NCI-H2196 treated with DMSO at 0.1 percent for 48 hours (cell line): Measurements from ENCODE around the gene PAFAH1B1.
A peak's percentile ranks its signal among the peaks of the same experiment; 100 is the strongest.
"Not testable (repeated sequence)": the region's sequence is repeated elsewhere in the genome, so short reads cannot be mapped to it uniquely, and the experiment has no call there.

Experiments
- DNase-seq: peaks from one replicate; lab custom pipeline; 2025; ENCODE audit not compliant: unreplicated experiment; lab: John Stamatoyannopoulos, UW

PAFAH1B1 gene

DNA sequence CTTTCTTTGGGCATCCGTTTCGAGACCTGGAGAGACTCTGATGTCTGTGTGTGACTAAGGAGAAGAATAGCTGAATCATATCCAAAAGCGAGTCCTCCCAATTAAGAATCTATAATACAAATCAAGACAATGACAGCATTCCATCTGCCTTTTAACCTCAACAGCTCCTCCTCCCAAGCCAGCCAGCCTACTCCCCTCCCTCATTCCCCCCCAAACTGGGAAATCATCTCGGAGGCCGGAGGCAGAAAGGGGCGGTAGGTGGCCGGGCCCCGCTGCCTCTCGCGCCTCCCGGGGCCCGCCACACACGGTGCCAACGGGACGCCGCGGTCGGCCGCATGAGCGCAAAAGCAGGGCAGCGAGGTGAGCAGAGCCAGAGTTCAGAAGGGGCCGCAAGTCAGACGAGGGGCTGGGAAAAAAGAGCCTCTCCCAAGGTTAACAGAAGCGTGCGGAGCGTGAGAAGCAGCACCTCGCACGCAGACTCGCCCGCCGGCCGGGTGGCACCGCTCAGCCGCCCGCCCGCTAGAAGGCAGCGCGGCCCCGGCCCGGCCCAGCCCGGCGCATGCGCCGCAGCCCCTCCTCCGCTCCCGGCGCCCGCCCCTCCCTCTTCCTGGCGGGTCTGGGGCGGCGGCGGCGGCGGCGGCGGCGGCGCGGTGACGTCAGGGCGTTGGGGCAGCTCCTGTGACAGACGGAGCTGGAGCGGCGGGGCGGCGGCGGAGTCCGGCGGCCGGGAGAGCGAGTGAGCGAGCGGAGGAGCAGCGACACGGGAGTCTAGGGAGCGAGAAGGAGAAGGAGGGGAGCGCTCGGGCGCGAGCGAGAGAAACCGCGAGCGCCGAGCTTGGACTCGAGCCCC is at the start of gene PAFAH1B1:
Gene PAFAH1B1, plus strand, starts transcription at position 684 of the 850 bp plus-strand sequence. CDS start 44,635 bp downstream, outside the sequence.
- DNase-seq, result peak; percentile 54

DNA sequence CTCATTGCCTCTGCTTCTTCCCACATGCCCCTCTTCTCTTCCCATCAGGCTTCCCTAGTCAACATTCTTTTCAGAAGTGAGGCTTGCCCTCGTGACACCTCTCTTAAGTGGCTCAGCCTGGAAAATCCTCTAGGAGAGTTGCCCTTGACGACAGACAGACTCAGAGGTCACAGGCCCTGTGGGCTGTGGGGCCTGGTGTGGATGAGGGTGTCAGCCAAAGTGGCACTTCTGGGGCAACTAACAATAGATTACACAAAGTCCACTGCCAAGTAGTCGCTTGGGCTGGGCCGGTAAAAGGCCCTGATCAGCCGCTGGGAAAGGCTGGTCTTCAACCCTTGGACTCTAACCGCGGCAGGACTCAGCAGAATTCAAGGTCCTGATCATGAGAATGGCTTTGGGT is 48.1 kb upstream of the PAFAH1B1 start:
- no peak for DNase-seq

DNA sequence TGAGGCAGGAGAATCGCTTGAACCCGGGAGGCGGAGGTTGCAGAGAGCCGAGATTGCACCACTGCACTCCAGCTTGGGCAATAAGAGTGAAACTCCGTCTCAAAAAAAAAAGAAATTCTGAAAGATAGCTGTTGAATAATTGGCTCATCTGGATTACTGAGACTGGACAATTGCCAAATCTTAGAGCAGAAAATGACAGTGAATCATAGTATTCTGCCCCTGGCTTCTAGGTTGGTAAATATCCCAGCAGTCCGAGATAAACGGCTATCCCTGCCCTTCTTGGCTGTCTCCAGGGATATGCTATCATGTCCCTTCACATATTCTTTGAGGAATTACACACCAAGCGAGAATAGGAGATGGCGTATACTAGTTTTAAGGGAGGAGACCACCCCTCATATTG is 46.3 kb upstream of the PAFAH1B1 start:
- DNase-seq, result no peak

DNA sequence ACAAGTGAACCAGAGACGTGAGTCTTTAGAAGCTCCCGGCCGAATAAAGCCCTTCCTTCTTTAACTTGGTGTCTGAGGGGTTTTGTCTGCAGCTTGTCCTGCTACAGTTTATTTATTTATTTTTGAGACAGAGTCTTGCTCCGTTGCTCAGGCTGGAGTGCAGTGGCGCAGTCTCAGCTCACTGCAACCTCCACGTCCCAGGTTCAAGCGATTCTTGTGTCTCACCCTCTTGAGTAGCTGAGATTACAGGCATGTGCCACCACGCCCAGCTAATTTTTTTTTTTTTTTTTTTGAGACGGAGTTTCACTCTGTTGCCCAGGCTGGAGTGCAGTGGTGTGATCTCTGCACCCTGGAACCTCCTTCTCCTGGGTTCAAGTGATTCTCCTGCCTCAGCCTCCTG is 45.4 kb upstream of the PAFAH1B1 start:
- DNase-seq, result not testable (repeated sequence)

DNA sequence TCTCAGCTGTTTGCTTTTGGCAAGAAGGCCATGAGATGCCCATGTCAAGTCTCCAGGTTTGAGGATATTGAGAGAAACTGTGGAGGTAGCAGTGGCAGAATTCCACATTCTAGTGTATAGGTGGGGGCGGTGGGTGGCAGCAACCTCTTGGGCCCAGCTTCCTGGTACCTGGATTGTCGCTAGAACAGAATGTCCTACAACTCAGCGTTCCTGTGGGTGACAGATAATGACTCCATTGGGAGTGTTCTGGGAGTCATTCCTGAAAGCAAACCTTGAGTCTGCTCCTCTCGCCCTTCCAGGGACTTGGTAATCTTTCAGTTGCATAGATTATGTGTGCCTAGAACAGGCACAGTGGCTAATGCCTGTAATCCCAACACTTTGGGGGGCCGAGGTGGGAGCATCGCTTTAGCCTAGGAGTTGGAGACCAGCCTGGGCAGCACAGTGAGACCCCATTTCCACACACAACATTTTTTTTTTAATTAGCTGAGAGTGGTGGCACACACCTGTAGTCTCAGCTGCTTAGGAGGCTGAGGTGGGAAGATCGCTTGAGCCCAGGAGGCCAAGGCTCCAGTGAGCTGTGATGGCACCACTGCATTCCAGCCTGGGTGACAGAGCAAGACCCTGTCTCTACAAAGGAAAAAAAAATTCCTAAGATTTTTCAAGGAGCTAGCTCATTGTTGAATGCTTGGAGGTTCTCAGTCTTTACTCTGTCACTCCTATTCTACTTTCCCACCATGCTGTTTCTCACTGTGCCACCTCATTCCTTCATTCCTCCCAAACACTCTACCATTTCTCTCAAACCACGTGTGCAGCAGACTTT is 43.9 kb upstream of the PAFAH1B1 start:
- DNase-seq, result no peak

DNA sequence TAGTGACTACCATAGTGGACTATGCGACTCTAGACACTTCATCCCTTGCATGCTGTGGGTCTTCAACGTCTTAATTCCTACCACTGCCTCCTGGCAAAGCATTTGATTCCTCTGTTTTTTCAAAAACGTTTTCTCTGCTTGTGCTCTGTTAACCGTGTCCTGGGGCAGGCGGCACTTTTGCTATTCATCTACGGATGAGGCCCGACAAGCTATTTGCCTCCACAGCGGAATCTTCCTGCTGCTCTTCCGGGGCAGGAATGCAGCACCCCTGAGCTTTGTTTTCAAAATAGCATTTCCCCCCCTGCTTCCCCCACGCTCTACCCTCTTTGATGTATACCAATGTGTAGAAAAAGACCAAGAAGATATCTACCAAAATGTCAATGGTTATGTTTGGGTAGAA is 42.0 kb upstream of the PAFAH1B1 start:
- DNase-seq, result no peak

DNA sequence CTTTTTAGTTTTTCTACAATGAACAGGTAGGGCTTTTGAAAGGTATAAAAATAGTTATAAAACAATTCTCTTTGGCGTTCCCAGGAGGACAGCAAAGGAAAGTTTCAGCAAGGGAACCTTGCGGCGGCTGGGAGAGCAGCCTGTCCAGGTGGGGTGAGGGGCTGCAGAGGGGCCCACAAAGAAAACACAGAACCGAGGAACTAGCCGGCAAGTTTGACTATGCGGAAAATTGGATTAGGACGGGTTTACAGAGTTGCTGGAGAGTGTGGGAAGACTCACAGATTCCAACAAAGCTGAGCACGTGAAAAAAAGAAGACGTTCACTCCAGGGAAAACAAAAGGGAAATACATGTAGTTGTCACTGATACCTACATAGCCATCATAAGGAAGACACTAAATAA is 41.5 kb upstream of the PAFAH1B1 start:
- DNase-seq, result no peak

DNA sequence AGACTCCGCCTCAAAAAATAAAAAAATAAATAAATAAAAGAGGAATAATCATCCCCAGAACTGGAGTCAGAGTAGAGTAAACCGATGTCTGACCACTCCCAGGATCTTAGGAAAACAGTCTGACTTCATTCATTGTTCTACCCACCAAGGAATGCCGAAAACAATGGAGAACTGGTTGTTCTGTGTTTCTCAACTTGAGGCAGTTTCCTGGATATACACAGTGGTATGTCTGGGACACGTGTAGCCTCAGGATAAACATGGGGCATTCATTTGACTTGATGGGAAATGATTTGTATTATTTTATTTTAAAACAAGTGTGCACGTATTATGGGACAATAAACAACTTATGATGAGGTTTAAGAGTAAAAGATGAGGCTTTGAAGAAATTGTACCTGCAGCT is 32.8 kb upstream of the PAFAH1B1 start:
- no peak for DNase-seq

DNA sequence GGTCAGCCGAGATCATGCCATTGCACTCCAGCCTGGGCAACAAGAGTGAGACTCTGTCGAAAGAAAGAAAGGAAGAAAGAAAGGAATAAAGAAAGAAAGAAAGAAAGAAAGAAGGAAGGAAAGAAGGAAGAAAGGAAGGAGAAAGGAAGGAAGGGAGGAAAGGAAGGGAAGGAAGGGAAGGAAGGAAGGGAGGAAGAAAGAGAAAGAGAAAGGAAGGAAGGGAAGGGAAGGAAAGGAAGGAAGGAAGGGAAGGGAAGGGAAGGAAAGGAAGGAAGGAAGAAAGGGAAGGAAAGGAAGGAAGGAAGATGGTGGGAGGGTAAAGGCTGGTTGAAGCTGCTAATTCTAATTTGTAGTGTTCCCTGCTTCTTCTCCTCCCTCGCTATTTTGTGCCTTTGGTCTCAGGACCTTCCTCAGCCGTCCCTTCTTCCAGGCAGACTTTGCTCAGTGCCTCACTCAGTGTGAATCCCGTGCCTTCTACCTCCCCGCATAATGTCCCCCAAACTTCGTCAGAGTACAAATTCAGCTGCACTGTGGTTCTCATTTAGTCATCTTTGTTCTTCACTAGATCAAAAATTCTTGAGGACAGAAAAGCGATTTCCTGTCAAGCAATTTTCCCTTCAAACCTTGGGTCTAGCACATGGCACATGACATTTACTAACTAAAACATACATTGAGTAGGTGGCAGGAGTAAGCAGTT is 31.1 kb upstream of the PAFAH1B1 start:
- no peak for DNase-seq

DNA sequence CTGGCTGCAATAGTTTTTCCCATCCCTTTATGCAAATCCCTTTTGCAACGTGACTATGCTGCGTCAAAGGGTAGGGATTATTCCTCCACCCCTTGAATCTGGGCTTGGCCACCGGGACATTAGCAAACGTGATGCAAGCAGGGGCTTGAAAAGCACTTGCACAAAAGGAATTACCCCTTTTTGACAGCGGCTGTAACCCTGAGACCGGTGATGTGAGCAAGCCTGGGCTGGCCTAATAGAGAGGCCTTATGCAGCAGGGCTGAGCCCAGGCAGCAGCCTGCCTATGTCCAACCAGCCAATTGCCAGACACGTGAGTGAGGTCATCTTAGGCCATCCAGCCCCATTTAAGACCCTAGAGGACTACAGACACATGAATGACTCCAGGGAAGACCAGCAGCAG is 30.4 kb upstream of the PAFAH1B1 start:
- no peak for DNase-seq

DNA sequence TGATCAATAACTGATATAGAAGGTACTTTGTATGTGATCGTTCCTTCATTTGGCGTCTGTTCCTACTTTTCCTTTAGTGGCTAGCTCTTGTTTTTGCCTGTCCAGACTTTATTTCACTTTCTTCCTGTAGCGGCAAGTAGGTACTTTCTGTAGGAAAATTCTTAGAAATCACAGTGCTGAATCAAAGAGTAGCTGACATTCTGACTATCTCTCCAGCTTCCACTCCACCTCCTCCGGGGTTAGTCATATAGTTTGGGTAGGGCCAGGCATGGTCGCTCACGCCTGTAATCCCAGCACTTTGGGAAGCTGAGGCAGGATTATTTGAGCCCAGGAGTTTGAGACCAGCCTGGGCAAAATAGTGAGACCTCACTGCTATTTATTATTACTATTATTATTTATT is 29.9 kb upstream of the PAFAH1B1 start:
- DNase-seq, result no peak

DNA sequence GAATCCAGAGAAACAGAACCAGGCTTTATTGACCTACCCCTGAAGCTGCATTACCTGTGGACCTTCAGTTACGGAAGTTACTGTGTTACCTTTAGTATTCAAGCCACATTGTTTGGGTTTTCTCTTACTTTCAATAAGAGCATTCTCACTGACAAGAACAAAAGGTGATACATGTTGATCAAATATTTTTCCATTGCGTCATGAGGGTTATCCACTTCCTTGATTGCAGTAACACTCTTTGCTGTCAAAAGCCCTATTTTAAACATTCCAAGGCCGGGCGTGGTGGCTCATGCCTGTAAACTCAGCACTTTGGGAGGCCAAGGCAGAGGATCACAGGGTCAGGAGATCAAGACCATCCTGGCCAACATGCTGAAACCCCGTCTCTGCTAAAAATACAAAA is 28.6 kb upstream of the PAFAH1B1 start:
- DNase-seq, result no peak

DNA sequence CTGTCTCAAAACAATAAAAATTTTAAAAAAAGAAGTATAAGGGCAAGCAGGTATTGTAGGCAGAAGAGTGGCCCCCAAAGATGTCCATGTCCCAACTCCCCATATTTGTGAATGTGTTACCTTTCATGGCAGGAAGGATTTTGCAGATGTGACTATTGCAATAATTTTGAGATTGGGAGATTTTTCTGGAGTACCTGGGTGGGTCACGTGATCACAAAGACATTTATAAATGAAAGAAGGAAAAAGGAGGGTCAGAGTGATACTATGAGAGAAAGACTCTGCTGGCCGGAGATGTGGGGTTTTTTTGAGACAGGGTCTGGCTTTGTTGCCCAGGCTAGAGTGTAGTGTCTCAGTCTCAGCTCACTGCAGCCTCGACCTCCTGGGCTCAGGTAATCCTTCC is 27.4 kb upstream of the PAFAH1B1 start:
- DNase-seq, result no peak

DNA sequence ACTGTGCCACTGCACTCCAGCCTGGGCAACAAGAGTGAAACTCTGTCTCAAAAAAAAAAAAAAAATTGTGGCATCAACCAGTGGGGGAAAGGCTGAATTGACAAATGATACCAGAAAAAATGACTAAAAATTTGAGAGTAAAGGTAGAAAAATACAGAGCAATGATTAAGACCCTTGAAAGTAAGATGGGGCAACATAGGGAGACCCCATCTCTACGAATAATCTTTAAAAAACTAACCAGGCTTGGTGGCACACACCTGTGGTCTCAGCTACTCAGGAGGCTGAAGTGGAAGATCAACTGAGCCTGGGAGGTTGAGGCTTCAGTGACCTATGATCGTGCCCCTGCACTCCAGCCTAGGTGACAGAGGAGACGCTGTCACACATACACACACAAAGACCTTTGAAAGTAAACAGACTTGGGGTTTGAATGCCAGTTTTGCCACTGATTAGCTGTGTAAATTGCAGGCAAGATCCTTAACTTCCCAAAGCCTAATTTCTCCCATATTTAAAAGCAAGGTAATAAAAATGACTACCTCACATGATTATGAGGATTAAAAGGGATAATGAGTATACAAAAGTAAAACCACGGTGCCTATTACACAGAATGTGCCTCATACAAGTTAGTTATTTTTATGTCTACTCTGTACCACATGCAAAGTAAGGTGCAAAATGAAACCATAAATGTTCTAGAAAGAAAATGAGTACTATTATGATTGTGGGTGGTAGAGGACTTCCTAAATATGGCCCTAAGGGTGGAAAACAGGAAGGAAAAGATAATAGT is 21.7 kb upstream of the PAFAH1B1 start:
- DNase-seq, result no peak

DNA sequence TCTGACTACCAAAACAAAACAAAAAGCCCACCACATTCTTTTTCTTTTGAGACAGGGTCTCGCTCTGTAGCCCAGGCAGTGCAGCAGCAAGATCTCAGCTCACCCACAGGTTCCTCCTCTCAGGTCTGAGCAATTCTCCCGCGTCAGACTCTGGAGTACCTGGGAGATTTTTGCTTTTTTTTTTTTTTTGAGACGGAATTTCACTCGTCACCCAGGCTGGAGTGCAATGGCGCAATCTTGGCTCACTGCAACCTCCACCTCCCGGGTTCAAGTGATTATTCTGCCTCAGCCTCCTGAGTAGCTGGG is 21.2 kb upstream of the PAFAH1B1 start:
- DNase-seq, result not testable (repeated sequence)

DNA sequence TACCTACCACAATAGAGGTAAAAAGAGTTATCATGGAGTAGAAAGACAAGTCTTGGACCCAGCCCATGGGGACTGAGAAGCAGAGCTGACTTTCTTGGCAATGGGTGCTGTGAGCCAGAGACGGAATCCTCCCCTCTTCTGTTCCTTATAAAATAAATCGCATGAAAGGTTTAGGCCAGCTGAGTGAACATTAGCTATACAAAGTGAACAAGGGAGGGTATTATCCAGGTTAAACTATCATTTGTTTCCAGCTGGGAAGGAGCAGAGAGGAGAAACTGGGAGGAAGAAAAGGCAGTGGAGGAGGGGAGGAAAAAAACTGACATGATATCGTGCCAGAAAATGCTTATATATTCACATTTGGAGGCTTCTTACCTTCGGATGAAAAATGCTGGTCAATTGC is 13.3 kb upstream of the PAFAH1B1 start:
- DNase-seq, result no peak

DNA sequence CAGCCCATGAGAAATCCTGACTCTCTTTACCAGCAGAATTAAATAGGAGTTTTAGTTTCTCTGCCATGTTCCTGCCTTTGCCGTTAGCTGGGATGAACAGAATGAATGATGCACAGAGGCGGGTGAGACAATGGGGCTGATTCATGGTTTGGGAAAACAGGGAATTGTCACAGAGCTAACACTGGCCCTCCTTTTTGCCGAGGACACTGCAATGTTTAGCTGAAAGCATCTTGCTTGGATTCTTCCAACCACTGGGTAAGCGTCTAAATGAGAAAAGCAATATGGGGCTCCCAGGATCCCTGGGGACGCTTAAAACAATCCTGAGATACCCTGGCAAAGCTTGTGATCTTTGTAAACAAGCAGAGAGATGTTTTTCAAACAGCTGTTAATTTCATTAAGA is 12.8 kb upstream of the PAFAH1B1 start:
- DNase-seq, result no peak

DNA sequence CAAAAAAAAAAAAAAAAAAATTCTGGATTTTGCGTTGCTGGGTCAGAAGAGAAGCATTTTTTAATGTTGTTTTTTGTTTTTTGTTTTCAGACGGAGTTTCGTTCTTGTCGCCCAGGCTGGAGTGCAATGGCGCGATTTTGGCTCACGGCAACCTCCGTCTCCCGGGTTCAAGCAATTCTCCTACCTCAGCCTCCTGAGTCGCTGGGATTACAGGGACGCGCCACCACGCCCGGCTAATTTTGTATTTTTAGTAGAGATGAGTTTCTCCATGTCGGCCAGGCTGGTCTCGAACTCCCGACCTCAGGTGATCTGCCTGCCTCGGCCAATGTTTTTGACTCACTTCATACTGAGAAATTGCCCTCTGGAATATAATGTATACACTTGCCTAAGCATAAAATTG is 11.0 kb upstream of the PAFAH1B1 start:
- DNase-seq, result no peak

DNA sequence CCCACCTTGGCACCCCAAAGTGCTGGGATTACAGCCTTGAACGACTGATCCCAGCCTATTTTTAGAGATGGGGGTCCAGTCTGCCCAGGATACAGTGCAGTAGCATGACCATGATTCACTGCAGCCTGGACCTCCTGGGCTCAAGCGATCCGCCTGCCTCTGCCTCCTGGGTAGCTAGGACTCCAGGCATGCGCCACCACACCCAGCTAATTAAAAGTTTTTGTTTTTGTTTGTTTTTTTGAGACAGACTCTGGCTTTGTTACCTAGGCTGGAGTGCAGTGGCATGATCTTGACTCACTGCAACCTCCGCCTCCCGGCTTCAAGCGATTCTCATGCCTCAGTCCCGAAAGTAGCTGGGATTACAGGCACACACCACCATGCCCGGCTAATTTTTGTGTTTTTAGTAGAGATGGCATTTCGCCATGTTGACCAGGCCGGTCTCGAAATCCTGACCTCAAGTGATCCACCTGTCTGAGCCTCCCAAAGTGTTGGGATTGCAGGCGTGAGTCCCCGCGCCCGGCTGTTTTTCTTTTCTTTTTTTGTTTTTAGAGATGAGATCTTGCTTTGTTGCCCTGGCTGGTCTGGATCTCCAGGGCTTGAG is 2.3 kb upstream of the PAFAH1B1 start:
- DNase-seq, result no peak

DNA sequence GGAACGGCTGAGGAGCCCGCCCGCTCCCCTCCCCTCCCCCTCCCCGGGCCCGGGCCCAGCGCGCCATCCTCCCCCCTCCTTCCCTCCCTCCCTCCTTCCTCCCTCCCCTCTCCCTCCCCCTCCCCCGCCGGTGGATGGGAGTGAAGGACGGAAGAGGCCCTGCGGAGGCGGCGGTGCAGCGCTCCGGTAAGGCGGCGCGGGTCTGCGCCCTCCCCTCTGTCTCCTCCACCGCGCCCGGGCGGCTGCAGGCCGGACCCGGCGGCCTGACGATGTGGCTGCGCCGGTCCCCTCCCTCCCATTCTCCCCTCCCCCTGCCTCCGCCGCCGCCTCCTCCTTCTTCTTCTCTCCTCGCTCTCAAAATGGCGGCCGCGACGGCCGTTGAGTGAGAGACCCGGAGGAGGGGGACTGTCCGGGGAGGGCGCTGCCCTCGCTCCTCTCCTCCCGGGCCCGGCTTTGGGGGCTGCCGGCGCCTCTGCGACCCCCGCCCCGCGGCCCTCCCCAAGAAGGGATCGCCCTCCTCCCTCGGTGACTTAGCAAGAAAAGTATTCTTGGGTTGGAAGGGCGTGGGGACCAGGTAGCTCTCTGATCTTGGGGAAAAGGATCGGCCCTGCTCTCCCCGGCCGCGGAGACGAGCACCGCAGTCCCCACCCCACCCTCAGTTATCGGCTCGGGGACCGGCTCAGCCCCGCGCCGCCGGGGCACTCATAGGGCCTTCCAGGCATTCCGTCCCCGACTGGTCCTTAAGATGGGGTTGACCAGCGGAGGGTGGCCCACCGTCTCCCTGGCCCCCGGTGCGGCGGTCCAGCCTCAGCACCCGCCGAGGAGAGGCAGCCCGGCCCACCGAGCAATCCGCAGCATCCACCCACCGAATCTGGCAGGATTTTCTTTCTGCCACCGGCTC is 617 bp downstream of the PAFAH1B1 start:
- peak; percentile 10 for DNase-seq
